ENCODE results near the gene FAM78B. TPM values are rescaled to one million over a fixed set of nuclear protein-coding genes. Genes with fewer than 3 reads are reported as not detected.

FAM78B gene, protein sequence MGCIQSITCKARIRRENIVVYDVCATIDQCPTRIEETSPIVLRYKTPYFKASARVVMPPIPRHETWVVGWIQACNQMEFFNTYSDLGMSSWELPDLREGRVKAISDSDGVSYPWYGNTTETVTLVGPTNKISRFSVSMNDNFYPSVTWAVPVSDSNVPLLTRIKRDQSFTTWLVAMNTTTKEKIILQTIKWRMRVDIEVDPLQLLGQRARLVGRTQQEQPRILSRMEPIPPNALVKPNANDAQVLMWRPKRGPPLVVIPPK
- 0.41 TPM for total RNA-seq (2021; ENCODE audit: unreplicated experiment)
- 1.0 TPM for polyA plus RNA-seq (2012; ENCODE audit: insufficient read length)
- percentile 30 among the genes with signal in this experiment for Bru-seq, nascent RNA
- BruChase-seq, experiment 1, labeled RNA remaining after a 2-hour chase = percentile 35 among the genes with signal in this experiment
- BruChase-seq, experiment 2, labeled RNA remaining after a 6-hour chase = percentile 28 among the genes with signal in this experiment
- long read RNA-seq = 0 reads

DNA sequence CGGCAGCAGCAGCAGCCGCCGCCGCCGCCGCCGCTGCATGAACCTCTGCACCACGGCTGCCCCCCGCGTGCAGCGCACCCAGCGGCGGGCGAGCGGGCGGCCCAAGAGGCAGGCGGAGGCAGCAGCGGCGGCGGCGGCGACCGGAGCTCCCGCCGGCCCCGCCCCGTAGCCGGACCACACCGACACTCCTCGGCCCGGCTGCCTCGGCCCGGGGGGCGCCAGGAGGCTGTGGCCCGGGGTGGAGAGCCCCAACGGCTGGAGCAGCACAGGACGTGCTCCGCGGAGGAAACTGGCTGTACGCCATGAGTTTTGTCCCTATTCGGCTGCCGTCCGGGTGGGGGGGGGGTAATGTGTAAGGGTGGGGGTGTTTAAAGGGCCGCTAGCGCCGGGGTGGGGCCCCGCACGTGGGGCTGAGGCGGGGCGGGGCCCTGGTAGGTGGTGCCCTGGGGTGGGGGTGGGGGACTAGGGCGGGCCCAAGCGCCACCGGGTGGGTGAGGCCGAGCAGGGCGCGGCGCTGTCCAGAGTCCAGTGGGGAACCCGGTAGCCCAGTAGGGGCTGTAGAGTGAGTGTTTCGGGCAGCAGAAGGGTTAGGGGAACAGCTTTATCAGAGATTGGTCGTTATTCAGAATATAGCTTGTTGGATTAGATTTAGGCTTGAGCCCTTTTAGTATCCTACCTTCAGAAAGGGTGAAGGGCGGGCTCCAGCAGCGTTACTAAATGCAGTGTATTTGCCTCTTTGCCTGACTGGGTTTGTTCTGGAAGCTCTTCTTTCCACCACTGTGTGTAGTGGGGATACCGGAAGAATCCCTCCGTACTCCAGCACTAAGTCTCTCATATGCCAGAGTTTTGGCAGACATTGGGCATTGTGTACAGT lies at the start of gene FAM78B:
Gene FAM78B (minus strand): TSS at position 304 of the 874 bp plus-strand sequence. CDS start 753 bp downstream, outside the sequence.
- TF ChIP-seq SIN3A (IDR thresholded peaks at IDR 0.05; ENCODE audit: borderline replicate concordance, insufficient read depth, low read depth, low read length) = no peak
- TF ChIP-seq, protein P1, sequence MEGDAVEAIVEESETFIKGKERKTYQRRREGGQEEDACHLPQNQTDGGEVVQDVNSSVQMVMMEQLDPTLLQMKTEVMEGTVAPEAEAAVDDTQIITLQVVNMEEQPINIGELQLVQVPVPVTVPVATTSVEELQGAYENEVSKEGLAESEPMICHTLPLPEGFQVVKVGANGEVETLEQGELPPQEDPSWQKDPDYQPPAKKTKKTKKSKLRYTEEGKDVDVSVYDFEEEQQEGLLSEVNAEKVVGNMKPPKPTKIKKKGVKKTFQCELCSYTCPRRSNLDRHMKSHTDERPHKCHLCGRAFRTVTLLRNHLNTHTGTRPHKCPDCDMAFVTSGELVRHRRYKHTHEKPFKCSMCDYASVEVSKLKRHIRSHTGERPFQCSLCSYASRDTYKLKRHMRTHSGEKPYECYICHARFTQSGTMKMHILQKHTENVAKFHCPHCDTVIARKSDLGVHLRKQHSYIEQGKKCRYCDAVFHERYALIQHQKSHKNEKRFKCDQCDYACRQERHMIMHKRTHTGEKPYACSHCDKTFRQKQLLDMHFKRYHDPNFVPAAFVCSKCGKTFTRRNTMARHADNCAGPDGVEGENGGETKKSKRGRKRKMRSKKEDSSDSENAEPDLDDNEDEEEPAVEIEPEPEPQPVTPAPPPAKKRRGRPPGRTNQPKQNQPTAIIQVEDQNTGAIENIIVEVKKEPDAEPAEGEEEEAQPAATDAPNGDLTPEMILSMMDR (IDR thresholded peaks at IDR 0.05) = peak; percentile 33
- TF ChIP-seq, protein P2, sequence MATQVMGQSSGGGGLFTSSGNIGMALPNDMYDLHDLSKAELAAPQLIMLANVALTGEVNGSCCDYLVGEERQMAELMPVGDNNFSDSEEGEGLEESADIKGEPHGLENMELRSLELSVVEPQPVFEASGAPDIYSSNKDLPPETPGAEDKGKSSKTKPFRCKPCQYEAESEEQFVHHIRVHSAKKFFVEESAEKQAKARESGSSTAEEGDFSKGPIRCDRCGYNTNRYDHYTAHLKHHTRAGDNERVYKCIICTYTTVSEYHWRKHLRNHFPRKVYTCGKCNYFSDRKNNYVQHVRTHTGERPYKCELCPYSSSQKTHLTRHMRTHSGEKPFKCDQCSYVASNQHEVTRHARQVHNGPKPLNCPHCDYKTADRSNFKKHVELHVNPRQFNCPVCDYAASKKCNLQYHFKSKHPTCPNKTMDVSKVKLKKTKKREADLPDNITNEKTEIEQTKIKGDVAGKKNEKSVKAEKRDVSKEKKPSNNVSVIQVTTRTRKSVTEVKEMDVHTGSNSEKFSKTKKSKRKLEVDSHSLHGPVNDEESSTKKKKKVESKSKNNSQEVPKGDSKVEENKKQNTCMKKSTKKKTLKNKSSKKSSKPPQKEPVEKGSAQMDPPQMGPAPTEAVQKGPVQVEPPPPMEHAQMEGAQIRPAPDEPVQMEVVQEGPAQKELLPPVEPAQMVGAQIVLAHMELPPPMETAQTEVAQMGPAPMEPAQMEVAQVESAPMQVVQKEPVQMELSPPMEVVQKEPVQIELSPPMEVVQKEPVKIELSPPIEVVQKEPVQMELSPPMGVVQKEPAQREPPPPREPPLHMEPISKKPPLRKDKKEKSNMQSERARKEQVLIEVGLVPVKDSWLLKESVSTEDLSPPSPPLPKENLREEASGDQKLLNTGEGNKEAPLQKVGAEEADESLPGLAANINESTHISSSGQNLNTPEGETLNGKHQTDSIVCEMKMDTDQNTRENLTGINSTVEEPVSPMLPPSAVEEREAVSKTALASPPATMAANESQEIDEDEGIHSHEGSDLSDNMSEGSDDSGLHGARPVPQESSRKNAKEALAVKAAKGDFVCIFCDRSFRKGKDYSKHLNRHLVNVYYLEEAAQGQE (IDR thresholded peaks at IDR 0.05; ENCODE audit: insufficient read depth in 1 of 2, low read depth in 2 of 2, low read length in 1 of 2) = peak; percentile 59 to 76; a peak in 3 of 4 replicates
- Histone ChIP-seq H3K27ac (ENCODE audit: low read length) (peak within 1 kb of the TSS; percentile 78), H3K27me3 (ENCODE audit: control insufficient read depth, insufficient read depth, low read length) (peaks cover 25% of the 10 kb centered on the region), H3K9me3 (ENCODE audit: control insufficient read depth, insufficient read depth, low read depth, low read length) (no peaks in the 10 kb centered on the region), H3K4me3 (ENCODE audit: low read depth in 2 of 2, low read length in 2 of 2) (peak within 1 kb of the TSS; percentile 51 to 76), H3K36me3 (ENCODE audit: control insufficient read depth, insufficient read depth, low read length) (no peaks in the 10 kb centered on the region), H3K4me1 (ENCODE audit: control insufficient read depth, insufficient read depth, low read length) (peaks cover 4% of the 10 kb centered on the region; the same call in 1 of the 2 replicates)
- in situ Hi-C loops (cut with HindIII; ENCODE audit: low pct_unique_long_range_greater_than_20kb, low sequenced_read_pairs) = no loop called here
- CTCF ChIA-PET = no interaction called here
- no peak for DNase-seq (ENCODE audit: low read depth, low spot score)
- ATAC-seq = peak; percentile 85
- POLR2A ChIA-PET = no interaction called here
- no TSS peak for BruUV-seq (replicated peaks)
- intact Hi-C loops (cut with micrococcal nuclease; ENCODE audit: unreplicated experiment) = no loop called here

DNA sequence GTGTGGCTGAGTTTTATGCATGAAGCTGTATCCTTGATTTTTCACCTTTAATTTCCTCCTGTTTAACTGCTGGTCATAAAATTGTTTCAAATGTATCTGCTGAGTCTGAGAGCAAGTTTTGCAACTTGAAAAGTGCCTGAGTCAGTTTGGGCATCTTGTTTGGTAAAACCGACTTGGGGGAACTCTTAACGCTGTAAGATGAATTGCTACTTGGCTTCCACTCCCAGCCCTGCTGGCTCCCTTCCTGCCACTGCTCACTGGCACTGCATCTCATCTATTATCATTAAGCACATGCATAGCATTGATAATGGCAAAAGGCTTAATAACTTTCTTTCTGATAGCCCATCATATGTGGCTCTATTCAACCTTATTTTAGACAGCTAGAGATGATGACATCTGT lies 35.7 kb upstream of the FAM78B start:
- POLR2A ChIA-PET = no interaction called here
- intact Hi-C loops (cut with micrococcal nuclease; ENCODE audit: unreplicated experiment) = no loop called here

More for the DNA sequence above, 35.7 kb upstream of the FAM78B start:
- Histone ChIP-seq H3K27ac (ENCODE audit: low read length) (no peak overlapping the region), H3K4me1 (ENCODE audit: control insufficient read depth, insufficient read depth, low read length) (no peaks in the 10 kb centered on the region), H3K27me3 (ENCODE audit: control insufficient read depth, insufficient read depth, low read length) (no peaks in the 10 kb centered on the region), H3K9me3 (ENCODE audit: control insufficient read depth, insufficient read depth, low read depth, low read length) (no peaks in the 10 kb centered on the region), H3K36me3 (ENCODE audit: control insufficient read depth, insufficient read depth, low read length) (no peaks in the 10 kb centered on the region), H3K4me3 (ENCODE audit: low read depth in 2 of 2, low read length in 2 of 2) (no peak overlapping the region)
- TF ChIP-seq, protein P2 (IDR thresholded peaks at IDR 0.05; ENCODE audit: insufficient read depth in 1 of 2, low read depth in 2 of 2, low read length in 1 of 2) = no peak
- TF ChIP-seq, protein P1 (IDR thresholded peaks at IDR 0.05) = no peak
- TF ChIP-seq POLR2AphosphoS5 (IDR thresholded peaks at IDR 0.05; ENCODE audit: low read depth, low read length) = no peak
- no peak for TF ChIP-seq SIN3A (IDR thresholded peaks at IDR 0.05; ENCODE audit: borderline replicate concordance, insufficient read depth, low read depth, low read length)
- TF ChIP-seq TCF7L2 (IDR thresholded peaks at IDR 0.05; ENCODE audit: low read depth, low read length) = no peak
- in situ Hi-C loops (cut with HindIII; ENCODE audit: low pct_unique_long_range_greater_than_20kb, low sequenced_read_pairs) = no loop called here
- CTCF ChIA-PET = no interaction called here
- ATAC-seq = no peak
- DNase-seq (ENCODE audit: low read depth, low spot score) = no peak
- no TSS peak for BruUV-seq (replicated peaks)
